Dermis microvascular lymphatic vessel endothelial cell (primary cell): ENCODE results near the gene ARHGEF25. TPM values are rescaled to one million over a fixed set of nuclear protein-coding genes. Genes with fewer than 3 reads are reported as not detected.

Experiments used
- DNase-seq, 2 donors: peaks; one replicate each; pipeline versions ENCODE4 v3.0.0 to v3.0.0-alpha.2; 2010; ENCODE audit warnings: low read depth in 2 of 2
- total RNA-seq: library from RNA; depleted of rRNA; stranded (reverse); fragments of >200 nt; gene quantifications from 2 replicates; pipeline ENCODE4 v1.2.1, GENCODE V29; 2014

The ARHGEF25 gene
- total RNA-seq, 1 donor from 2014 or later: 0.77 TPM

- peak in 1 of 2 donors; percentile 41 for DNase-seq
Measured at GRCh38 chr12:57621497-57622292, 10.5 kb downstream of the ARHGEF25 start.

DNA sequence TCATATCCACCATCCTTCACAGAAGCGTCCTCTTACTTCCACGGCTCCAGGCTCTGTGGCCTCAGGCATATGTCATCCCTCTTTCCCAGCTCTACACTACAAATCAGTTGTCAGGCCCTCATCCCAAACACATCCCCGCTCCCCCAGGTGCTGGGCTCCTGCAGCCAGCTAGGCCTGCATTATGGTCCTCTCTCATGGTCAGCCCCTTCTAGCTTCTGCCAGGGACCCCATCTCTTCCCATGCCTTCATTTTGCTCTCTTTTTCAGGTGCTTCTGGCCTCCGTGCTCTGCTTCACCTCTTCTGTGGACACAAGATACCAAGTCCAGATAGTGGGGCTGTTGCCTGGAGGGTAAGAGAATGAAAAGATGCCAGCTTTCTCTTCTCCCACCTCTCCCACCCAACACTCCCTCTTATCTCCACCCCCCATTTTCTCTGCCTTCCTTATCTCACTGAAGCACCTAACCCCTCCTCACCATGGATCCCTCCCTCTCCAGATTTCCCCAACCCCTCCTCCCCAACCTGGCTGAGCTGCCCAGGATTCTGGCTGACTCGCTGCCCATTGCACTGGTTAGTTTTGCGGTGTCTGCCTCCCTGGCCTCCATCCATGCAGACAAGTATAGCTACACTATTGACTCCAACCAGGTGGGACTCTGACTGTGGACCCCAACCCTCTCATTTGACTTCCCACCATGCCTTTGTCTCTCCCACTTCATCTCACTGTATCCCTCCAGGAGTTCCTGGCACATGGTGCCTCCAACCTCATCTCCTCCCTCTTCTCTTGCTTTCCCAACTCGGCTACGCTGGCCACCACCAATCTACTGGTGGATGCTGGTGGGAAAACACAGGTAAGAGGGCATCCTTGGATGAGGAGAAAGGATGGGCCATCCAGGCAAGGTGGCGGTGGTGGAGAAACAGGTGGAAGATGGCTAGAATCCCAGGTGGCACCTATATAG is 11.3 kb downstream of the ARHGEF25 start:
- no peak for DNase-seq

- no peak for DNase-seq
Measured at GRCh38 chr12:57623385-57623784, 12.2 kb downstream of the ARHGEF25 start.

GRCh38 chr12:57623811-57624390 is 12.7 kb downstream of the ARHGEF25 start:
- no peak for DNase-seq

DNA sequence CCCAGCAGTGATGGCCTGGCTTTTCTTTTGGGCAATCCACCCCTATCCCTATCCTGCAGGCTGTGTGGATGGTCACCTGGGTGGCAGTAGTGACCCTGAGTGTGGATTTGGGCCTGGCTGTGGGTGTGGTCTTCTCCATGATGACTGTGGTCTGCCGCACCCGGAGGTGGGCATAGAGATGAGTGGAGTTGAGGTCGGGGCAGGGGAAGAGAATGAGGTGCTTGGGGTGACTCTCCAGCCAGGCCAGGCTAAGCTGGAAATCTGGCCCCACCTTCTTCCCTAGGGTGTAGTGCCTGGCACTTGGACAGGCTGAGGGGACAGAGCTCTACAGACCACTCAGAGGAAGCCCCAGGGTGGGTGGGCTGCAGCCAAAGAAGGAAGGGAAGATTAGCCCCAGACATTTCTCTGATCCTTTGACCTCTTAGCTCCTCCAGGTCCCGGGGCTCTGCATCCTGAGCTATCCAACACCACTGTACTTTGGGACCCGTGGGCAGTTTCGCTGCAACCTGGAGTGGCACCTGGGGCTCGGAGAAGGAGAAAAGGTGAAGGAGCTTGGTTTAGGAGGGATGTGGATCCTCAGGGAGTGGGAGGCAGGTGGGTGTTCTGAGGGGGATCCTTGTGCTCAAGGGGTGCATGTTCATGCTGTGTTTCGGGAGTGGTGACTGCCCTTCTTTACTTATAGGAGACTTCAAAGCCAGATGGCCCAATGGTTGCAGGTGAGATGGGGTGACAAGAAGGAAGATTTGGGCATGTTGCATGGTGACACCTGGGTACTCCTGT is 13.4 kb downstream of the ARHGEF25 start:
- no peak for DNase-seq

DNA sequence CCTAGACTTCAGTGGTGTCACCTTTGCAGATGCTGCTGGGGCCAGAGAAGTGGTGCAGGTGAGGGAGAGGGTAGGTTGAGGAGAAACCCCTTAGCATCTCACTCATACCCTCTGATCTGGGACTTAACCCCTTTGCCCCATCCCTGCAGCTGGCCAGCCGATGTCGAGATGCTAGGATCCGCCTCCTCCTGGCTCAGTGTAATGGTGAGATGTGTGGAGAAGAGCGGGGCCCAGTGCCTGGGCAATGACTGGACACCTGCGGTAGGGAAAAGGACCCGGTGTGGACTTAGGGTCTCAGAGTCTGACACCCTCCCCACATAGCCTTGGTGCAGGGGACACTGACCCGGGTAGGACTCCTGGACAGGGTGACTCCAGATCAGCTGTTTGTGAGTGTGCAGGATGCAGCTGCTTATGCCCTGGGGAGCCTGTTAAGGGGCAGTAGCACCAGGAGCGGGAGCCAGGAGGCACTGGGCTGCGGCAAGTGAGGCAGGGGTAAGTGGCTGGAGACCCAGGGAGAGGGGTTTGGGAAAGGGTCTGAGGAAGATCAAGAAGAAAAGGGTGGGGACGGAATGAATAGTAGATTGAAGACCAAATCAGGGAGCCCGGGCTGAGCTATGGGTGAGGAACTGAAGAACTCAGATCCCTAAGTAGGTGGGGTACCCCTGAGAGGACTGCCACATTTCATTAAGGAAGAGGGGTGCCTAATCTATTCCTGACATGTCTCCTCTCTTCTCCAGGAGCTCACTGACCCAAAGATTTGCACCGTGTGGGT is 14.2 kb downstream of the ARHGEF25 start:
- DNase-seq: no peak

DNA sequence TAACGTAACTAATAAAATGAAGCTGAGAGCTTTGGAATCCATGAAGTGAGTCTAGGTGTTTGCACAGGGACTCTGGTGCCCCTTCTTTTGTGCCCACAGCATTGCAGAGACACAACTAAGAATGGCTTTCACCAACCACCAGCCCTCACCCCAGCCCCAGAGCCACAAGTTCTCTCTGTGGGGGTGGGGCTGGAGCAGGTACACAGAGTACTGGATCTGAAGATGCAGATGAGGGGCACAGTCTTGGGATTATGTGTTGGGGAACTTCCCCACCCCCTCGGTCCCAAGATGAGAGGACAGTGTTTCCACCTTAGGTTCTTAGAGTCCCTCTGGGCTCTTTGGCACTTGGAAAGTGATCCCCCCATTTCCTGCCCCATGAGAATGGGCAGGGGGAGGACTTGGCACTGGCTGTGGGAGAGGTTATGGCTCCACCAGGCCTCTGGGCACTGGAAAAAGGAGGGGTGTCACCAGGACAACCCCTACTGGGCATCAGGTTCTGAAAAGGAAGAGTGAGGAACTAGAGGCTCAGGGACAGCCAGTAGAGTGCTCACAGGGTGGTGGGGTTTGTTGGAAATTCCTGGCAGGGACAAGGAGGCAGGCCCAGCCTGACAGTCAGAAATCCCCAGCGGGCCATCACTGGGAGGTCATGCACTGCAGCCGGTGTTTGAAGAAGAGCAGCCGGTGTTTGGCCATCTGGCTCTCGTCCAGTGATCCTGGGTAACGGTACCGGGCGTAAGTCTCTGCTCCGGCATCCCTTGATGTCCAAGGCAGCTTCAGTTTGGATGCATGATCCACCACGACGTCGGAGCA is 15.1 kb downstream of the ARHGEF25 start:
- DNase-seq: no peak

GRCh38 chr12:57626921-57627445 is 15.7 kb downstream of the ARHGEF25 start:
- DNase-seq: no peak

DNA sequence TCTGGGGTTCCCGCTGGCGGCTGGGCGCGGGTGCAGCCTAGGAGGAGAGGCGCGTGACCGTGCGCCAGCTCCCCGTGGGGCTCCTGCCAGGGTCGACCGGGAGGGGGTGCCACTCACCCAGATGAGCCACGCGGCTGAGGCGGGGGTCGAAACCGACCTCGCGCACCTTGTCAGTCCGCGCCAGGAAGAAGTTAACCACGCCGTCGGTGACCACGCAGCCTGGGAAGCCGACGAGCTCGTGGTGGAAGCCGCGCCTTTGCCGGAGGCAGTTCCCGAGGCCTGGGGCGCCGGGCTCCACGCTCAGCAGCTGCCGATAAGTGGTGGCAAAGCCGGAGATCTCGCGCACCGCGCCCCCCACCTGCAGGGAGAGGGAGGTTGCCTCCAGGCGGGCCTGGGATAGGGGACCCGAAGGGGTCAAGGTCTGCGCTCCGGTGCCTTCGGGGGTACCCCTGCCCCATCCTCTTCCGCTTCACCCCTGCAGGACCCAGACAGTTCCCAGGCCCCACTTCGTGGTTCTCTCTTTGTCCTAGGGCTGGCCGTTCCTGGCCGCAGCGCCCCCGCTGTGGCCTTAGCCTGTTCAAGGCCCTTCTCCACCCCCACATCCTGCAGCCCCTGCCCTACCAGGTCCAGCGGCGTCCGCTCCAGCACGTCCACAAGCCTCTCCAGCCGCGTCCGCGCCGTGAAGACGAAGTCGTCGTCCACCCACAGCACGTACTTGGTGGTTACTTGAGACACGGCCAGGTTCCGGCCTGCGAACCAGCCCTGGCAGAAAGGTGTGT is 16.5 kb downstream of the ARHGEF25 start:
- DNase-seq: no peak

DNA sequence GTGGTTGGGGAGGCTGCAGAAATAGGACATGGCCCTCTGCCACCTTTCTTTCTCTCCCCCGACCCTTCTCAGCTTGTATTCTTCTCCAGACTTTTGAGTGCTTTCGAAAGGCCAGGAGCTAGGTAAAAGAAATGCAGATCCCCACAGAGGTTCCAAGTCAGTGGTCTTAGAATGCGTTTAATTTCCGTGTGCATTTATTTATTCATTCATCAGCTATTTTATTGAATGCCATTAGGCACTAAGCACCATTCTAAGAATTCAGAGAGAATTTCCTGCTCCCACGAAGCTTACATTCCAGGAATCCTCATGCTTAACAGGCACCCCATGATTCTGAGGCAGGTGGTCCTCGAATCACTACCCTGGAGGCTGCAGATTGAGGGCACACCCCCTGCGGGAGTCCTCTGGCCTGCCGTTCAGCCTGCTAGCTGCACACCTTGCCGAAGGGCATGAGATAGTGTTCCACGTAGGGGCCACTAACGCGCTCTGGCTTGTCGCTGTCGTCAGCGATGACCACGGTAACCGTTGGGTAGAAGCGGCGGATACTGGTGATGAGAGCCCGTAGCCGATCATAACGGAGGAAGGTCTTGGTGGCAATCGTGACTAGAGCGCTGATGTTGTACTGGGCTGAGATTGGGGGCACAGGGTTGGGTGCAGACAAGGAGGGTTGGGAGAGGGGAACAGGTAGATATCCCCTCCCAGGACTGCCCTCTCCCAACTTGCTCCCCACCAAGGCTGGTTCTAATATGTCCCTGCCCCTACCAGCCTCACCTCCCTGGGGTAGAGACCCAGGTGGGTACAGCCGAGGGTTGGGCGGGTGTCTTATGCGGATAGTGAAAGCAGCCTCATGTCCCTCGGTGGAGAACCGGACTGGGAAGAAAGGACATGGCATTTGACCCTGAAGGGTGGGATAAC is 17.3 kb downstream of the ARHGEF25 start:
- DNase-seq: no peak

DNA sequence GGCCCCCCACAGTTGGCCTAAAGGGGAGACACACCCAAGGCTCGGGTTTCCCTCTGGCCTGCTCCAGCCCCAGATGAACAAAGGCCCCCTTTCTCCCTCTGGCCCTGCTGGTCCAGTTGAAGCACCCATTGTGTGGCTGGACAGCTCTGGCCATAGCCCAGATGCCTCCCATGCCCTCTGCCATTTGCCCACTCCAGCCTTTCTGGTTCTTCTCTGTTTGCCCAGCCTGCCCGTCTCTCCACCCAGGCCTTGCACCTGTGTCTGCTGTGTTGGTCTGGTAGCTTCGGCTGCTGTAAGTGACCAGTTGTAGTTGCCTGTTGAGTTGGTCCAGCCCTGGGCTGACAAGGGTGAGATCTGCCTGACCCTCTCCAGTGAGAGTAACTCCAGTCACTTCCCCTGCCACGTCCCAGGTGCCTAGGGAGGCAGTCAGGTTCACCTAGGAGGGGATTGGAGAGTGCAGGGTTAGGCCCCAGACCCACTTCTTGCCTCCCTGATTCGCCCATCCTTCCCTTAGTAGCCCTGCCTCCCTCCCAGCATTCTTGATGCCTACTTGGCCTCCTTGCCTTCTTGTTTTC is 18.7 kb downstream of the ARHGEF25 start:
- DNase-seq: no peak

GRCh38 chr12:57630891-57631433 is 19.7 kb downstream of the ARHGEF25 start:
- no peak for DNase-seq

DNA sequence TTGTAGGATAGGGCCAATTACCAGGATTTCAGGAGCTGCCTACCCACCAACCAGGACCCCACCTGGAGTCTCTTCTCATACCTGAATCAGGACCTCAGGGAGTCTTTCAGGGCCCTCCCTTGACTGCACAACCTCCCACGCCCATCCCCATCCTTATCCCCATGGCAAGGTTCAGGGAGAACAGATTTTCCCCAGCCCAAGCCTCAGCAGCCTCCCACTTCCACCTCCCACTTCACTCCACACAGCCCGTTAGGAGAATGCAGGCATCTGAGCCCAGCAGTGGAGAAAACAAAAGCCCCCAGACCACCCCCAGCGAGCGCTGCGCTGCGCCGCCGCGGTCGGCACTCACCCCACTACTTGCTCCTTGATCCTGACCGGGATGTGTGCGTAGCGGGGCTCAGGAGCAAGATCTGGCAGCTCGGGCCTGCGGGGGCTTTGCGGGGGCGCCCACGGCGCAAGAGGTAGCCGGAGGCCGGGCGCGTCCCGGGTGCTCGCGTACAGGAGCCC is 20.4 kb downstream of the ARHGEF25 start:
- DNase-seq: no peak

- DNase-seq: no peak
Measured at GRCh38 chr12:57632073-57632957, 21.1 kb downstream of the ARHGEF25 start.

DNA sequence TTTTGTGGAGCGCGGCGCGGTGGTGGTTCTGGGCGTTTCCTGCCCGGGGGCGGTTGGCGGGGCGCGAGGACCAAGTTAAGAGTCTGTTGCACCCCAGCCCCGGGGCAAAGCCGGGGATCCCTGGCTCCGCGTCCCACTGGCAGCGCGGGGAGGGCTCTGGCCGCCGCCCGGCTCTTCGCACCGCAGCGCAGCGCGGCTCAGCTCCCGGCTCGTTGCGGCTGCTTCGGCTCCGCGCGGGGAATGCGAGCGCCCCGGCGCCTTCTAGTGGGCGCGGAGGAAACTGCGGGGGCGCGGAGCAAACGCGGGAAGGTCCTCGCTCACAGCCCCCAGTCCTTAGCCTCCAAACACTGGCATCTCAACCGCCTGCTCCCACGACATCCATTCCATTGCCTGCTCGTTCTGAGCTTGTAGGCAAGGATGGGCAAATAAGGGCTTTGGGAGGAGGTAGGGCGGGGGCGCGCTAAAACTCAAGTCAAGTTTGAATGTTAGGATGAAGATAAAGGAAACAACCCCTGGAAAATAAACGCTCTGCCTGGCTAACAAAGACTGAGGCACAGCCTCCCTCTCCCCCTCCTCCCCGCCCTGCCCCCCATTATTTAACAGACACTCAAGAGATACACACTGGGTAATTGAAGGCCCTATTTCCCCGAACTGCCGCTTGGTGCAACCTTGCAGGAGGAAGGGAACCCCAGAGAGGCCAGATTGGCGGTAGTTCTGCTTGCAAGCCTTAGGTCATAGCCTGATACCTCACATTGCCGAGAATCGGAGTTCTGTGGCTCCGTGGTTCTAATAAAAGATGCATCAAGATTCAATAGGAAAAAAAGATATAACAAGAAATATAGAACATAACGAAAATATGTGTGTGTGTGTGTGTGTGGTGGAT is 22.0 kb downstream of the ARHGEF25 start, which contains the start of gene B4GALNT1:
Gene B4GALNT1 (minus strand): TSS at position 244 of the 883 bp plus-strand sequence. CDS start 1,069 bp downstream, outside the sequence.
- DNase-seq: peak in 1 of 2 donors; percentile 57
